ENCODE measurements around the gene RNF222. TPM values are rescaled to one million over a fixed set of nuclear protein-coding genes. Genes with fewer than 3 reads are reported as not detected.
"Not testable (repeated sequence)": the region's sequence is repeated elsewhere in the genome, so short reads cannot be mapped to it uniquely, and the experiment has no call there.

Gene RNF222
- total RNA-seq, 1 donor from 2014 or later, result not detected

- FAIRE-seq (no peak), DNase-seq (ENCODE audit: low read depth) (no peak)
- H3K27ac Mint-ChIP-seq (ENCODE audit: unreplicated experiment), result peak overlapping the region; percentile 29
- Histone ChIP-seq H3K36me3 (ENCODE audit: insufficient read depth, low read length) (peaks cover 36% of the 10 kb centered on the region), H3K79me2 (ENCODE audit: insufficient read depth, low read length) (peaks cover 38% of the 10 kb centered on the region), H3K4me2 (ENCODE audit: low read length) (peak overlapping the region; percentile 95), H3K4me1 (ENCODE audit: insufficient read depth, low read length) (peaks cover 21% of the 10 kb centered on the region), H4K20me1 (ENCODE audit: insufficient read depth, low read length) (peaks cover 41% of the 10 kb centered on the region), H2AFZ (ENCODE audit: low read depth, low read length) (peak overlapping the region; percentile 75), H3K4me3 (ENCODE audit: insufficient read depth, low read depth, low read length) (peak overlapping the region; percentile 91), H3K27me3 (ENCODE audit: insufficient read depth, low read length) (no peaks in the 10 kb centered on the region), H3K27ac (ENCODE audit: low read depth, low read length) (peak overlapping the region; percentile 72), H3K9me3 (ENCODE audit: insufficient read depth, low read depth, low read length) (no peaks in the 10 kb centered on the region), H3K9ac (ENCODE audit: low read length) (peak overlapping the region; percentile 93)
- no peak for TF ChIP-seq CTCF (IDR thresholded peaks at IDR 0.05; ENCODE audit: insufficient read depth, low read depth, low read length)
- peak overlapping the region; percentile 78 for H3K4me3 Mint-ChIP-seq (ENCODE audit: unreplicated experiment)
- H3K27me3 Mint-ChIP-seq (ENCODE audit: low read depth, unreplicated experiment), result no peaks in the 10 kb centered on the region
- no peaks in the 10 kb centered on the region for H3K9me3 Mint-ChIP-seq (ENCODE audit: unreplicated experiment)
- H3K36me3 Mint-ChIP-seq (ENCODE audit: low read depth, unreplicated experiment), result peaks cover 5% of the 10 kb centered on the region
- H3K4me1 Mint-ChIP-seq (ENCODE audit: low read depth, unreplicated experiment), result peaks cover 24% of the 10 kb centered on the region
These were observed 21.8 kb downstream of the RNF222 start for GRCh38 chr17:8375738-8376259.

GRCh38 chr17:8373856-8374255 is 23.8 kb downstream of the RNF222 start:
- H3K36me3 Mint-ChIP-seq (ENCODE audit: low read depth, unreplicated experiment), result peaks cover 13% of the 10 kb centered on the region
- not testable (repeated sequence) for H3K27me3 ChIP-seq (ENCODE audit: insufficient read depth, low read length); H2AFZ ChIP-seq (ENCODE audit: low read depth, low read length); H3K9ac ChIP-seq (ENCODE audit: low read length); H3K27me3 Mint-ChIP-seq (ENCODE audit: low read depth, unreplicated experiment); H3K27ac ChIP-seq (ENCODE audit: low read depth, low read length); H3K4me3 ChIP-seq (ENCODE audit: insufficient read depth, low read depth, low read length); H3K4me3 Mint-ChIP-seq (ENCODE audit: unreplicated experiment); H3K4me2 ChIP-seq (ENCODE audit: low read length); H3K9me3 Mint-ChIP-seq (ENCODE audit: unreplicated experiment); DNase-seq (ENCODE audit: low read depth); FAIRE-seq; H3K27ac Mint-ChIP-seq (ENCODE audit: unreplicated experiment); H3K9me3 ChIP-seq (ENCODE audit: insufficient read depth, low read depth, low read length)
- H4K20me1 ChIP-seq (ENCODE audit: insufficient read depth, low read length), result peaks cover 22% of the 10 kb centered on the region
- peaks cover 28% of the 10 kb centered on the region for H3K36me3 ChIP-seq (ENCODE audit: insufficient read depth, low read length)
- peaks cover 14% of the 10 kb centered on the region for H3K4me1 ChIP-seq (ENCODE audit: insufficient read depth, low read length)
- H3K79me2 ChIP-seq (ENCODE audit: insufficient read depth, low read length), result peaks cover 19% of the 10 kb centered on the region
- H3K4me1 Mint-ChIP-seq (ENCODE audit: low read depth, unreplicated experiment), result peaks cover 12% of the 10 kb centered on the region

- Histone ChIP-seq H3K27me3 (ENCODE audit: insufficient read depth, low read length) (no peaks in the 10 kb centered on the region), H4K20me1 (ENCODE audit: insufficient read depth, low read length) (peaks cover 8% of the 10 kb centered on the region), H3K4me1 (ENCODE audit: insufficient read depth, low read length) (peaks cover 14% of the 10 kb centered on the region), H2AFZ (ENCODE audit: low read depth, low read length) (no peak overlapping the region), H3K36me3 (ENCODE audit: insufficient read depth, low read length) (peaks cover 20% of the 10 kb centered on the region), H3K4me3 (ENCODE audit: insufficient read depth, low read depth, low read length) (no peak overlapping the region), H3K79me2 (ENCODE audit: insufficient read depth, low read length) (peaks cover 12% of the 10 kb centered on the region), H3K4me2 (ENCODE audit: low read length) (no peak overlapping the region), H3K27ac (ENCODE audit: low read depth, low read length) (no peak overlapping the region), H3K9ac (ENCODE audit: low read length) (no peak overlapping the region), H3K9me3 (ENCODE audit: insufficient read depth, low read depth, low read length) (no peaks in the 10 kb centered on the region)
- no peak overlapping the region for H3K27ac Mint-ChIP-seq (ENCODE audit: unreplicated experiment)
- H3K4me3 Mint-ChIP-seq (ENCODE audit: unreplicated experiment), result no peak overlapping the region
- TF ChIP-seq CTCF (IDR thresholded peaks at IDR 0.05; ENCODE audit: insufficient read depth, low read depth, low read length) (no peak), EZH2 (IDR thresholded peaks at IDR 0.05; ENCODE audit: insufficient read depth, low read length) (no peak)
- no peaks in the 10 kb centered on the region for H3K9me3 Mint-ChIP-seq (ENCODE audit: unreplicated experiment)
- H3K27me3 Mint-ChIP-seq (ENCODE audit: low read depth, unreplicated experiment), result no peaks in the 10 kb centered on the region
- H3K36me3 Mint-ChIP-seq (ENCODE audit: low read depth, unreplicated experiment), result peaks cover 12% of the 10 kb centered on the region
- FAIRE-seq, result no peak
- H3K4me1 Mint-ChIP-seq (ENCODE audit: low read depth, unreplicated experiment), result peaks cover 10% of the 10 kb centered on the region
- DNase-seq (ENCODE audit: low read depth), result no peak
These were observed 25.2 kb downstream of the RNF222 start for GRCh38 chr17:8372422-8372821.
